ELR (cell line): ENCODE data around the gene PAPSS2.

Experiments
- DNase-seq: peaks from one replicate; pipeline ENCODE4 v3.0.0-alpha.2; 2015; ENCODE audit warnings: low read depth

The PAPSS2 gene

GRCh38 chr10:87671139-87671815 is 11.6 kb downstream of the PAPSS2 start:
- no peak for DNase-seq

DNA sequence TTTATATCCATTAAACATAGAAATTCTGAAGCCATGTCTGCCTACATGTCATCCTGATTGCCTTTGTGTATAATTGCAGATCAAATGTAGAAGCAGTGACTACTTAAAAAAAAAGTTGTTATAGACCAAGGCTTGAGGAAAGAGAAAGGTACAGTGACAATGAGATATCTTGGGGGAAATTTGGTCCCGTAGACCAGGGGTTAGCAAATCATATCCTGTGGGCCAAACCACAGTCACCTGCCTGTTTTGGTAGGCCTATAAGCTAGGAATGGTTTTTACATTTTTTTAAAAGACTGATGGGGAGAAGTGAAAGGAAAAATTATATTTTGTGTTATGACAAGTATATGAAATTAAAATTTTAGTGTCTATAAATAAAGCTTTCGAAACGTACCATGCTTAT is 12.9 kb downstream of the PAPSS2 start:
- no peak for DNase-seq

DNA sequence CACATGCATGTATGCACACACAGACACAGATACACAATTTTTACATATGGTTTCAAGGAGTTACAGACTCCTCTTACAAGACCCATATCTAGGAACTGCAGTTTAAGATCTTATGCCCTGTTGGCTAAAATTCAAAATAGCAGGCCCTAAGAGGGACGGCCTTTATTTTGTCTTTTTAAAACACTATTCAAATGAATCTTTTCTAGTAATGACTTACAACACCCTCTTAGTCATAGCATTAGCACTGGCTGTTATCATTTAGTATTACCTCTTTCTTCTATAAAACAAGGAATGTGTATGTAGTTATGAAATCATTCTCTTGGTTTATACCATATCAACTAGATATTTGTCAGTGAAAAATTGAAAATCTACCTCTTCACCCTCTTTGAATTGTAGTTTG is 15.3 kb downstream of the PAPSS2 start:
- peak; percentile 69 for DNase-seq

DNA sequence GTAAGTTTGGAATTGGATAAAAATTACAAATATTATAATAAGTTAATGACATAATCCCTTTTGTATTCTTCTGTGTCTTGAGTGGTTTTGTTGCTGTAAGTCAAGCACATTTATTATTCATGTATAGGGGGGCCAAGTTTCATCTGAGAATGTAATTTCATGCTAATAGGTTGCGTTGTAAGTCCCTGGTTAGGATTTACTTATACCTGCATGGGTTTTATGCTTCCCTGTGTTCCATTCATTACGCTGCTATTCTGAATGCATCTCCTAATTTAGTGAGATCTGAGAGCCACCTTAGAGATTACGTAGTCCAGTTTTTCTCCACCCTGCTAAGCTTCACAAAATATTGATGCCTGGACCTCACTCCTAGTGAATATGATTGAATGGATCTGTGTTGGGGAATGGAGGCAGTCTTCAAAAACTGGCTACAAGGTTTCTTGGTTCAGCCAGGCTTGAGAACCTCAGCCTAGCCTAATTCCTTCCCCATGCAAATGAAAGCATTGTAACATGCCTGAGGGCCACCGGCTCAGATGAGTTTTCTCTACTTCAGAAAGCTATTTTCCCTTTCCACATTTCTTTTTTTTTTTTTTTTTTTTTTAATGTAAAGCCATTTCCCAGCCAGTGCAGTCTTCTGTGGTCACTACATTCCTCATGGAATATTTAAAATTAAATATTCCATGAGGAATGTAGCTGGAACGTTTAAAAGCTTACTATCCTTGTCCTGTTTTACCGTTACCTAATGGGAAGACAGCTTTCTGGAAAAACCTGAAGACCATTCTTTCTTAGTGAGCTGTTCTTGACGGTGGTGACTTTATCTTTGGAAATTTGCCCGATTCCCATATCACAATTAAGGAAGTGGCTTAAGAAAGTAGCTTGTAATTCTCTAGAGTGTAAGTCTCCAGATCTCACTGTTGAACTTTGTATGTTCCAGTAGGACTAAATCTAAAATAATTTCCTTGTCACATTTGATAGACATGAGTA is 16.0 kb downstream of the PAPSS2 start:
- peak; percentile 94 for DNase-seq

GRCh38 chr10:87677595-87677994 is 17.9 kb downstream of the PAPSS2 start:
- no peak for DNase-seq

GRCh38 chr10:87678302-87678701 is 18.6 kb downstream of the PAPSS2 start:
- DNase-seq, result no peak

- no peak for DNase-seq
Observed at GRCh38 chr10:87683356-87683755, 23.7 kb downstream of the PAPSS2 start.

- no peak for DNase-seq
Observed at GRCh38 chr10:87684001-87684638, 24.4 kb downstream of the PAPSS2 start.

GRCh38 chr10:87685832-87686574 is 26.3 kb downstream of the PAPSS2 start:
- no peak for DNase-seq

- no peak for DNase-seq
Observed at GRCh38 chr10:87691506-87692070, 31.9 kb downstream of the PAPSS2 start.

GRCh38 chr10:87692956-87693484 is 33.3 kb downstream of the PAPSS2 start:
- DNase-seq, result no peak

GRCh38 chr10:87694011-87694794 is 34.5 kb downstream of the PAPSS2 start:
- peak; percentile 46 for DNase-seq

- no peak for DNase-seq
Observed at GRCh38 chr10:87695074-87695473, 35.4 kb downstream of the PAPSS2 start.

DNA sequence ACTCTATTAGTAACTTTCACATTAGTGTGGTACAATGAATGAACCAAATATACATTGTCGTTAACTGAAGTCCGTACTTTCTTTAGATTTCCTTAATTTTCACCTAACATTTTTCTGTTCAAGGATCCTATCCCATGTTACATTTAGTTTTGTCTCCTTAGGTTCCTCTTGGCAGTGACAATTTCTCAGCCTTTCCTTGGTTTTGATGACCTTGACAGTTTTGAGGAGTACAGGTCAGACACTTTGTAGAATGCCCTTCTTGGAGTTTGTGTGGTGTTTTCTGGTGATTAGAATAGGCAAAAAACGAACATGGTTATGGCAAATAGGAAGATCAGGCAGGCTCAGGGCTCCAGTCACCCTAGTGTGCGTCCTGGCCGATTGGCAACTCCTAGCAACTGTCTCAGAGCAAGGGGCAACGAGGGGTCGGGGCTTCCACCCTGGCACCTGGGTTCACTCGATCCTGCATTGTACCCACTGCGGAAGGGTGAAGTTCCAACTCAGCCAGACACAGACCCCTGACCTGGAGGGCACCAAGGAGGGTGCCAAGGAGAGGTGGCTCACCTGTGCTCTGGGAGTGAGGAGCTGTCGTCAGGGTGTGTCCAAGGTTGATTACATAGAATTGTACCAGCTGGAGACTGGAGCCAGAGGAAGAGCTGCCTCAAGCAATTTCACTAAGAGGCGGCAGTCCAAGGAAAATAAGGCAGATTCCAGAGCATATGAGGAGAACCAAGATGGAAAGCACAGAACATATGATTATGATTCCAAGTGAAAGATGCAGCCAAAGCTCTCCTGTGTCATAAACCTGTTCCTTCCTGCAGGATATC is 37.5 kb downstream of the PAPSS2 start:
- DNase-seq, result no peak

GRCh38 chr10:87700031-87700796 is 40.5 kb downstream of the PAPSS2 start:
- DNase-seq, result peak; percentile 77

DNA sequence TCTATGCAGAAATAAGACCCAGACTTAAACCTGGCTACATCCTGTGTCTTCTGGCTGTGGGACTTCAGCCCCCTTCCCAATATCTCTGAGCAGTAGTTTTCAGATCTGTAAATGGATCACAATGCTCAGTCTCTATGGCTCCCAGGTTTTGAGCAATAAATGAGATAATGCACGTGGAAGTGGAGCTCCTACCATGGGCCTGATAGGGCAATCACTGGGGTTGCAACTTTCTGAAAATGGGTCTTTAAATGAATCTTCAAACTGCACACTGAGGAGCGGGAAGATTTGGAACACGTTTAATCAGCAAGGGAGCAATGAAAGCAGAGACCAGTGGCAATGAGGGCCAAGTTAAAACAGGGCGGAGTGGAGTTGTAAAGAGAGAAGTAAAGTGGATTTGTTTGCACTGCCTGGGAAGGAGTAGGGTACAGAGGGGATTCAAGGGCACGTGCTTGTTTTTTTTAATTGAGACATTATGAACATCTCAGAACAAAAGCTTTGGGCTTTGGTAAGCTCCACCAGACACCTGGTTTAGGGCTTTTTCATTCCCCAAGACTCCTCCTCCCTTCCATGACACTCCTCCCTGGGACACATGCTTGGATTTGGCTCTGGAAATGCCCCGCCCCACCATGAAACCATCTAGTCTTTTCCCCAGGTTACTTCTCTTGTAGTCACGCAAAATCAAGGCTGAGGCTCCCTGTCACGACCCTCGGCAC is 42.7 kb downstream of the PAPSS2 start:
- no peak for DNase-seq

DNA sequence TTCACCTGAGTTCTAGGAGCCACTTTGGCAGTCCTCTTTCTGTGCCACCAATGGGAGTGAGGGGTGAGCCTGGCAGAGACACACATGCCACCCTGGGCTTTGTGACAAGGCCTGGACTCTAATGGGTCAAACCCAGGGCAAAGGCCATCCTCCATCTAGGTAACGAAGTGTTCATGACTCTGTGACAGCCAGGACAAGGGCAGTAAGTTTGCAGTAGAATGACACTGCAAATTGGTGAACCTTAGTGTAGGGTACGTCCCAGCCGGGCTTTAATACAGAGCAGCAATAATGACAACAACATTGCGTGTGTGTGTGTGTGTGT is 43.3 kb downstream of the PAPSS2 start:
- DNase-seq, result no peak

DNA sequence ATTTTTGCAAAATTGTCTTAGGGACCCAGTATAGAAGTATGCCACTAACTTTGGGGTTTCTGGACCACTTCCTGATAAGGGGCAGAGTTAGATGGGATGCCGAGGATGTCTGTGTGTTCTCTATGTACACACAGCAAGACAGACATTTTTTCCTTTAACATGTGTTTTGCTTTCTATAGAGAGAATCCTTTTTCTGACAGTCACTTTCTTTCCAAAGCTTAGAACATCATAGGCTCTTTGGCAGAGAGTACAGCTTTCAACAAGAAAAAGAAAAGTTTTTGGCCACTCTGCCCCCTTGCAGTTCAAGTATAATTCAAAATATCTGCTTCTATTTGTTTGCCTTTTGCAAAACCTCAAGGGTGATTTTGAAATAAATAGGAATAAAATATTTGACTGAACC is 44.1 kb downstream of the PAPSS2 start:
- DNase-seq, result no peak
